Measurements from ENCODE around the gene ACP7.

DNA sequence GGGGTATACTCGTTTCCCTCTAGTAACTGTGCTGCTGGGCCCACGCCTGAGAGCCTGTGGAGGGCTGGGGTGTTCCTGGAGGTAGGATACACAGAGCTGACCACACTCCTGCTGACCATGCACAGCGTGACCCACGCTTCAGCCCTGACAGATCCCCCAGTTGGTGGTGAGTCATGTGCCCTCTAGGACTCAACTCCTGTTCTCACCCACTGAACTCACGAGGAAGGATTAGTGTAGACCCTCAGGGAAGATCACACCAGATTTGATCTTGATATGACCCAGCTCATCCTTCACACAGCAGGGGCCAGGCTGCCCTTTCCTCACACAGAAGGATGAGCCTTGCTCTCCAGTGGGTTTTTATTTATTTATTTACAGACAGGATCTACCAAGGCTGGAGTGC, 13.3 kb upstream of the ACP7 start:
- TF ChIP-seq POLR2A (IDR thresholded peaks at IDR 0.05), result no peak
- TF ChIP-seq, protein P1, sequence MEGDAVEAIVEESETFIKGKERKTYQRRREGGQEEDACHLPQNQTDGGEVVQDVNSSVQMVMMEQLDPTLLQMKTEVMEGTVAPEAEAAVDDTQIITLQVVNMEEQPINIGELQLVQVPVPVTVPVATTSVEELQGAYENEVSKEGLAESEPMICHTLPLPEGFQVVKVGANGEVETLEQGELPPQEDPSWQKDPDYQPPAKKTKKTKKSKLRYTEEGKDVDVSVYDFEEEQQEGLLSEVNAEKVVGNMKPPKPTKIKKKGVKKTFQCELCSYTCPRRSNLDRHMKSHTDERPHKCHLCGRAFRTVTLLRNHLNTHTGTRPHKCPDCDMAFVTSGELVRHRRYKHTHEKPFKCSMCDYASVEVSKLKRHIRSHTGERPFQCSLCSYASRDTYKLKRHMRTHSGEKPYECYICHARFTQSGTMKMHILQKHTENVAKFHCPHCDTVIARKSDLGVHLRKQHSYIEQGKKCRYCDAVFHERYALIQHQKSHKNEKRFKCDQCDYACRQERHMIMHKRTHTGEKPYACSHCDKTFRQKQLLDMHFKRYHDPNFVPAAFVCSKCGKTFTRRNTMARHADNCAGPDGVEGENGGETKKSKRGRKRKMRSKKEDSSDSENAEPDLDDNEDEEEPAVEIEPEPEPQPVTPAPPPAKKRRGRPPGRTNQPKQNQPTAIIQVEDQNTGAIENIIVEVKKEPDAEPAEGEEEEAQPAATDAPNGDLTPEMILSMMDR (IDR thresholded peaks at IDR 0.05), result no peak
